Measurements from ENCODE around the gene CASP10. TPM values are rescaled to one million over a fixed set of nuclear protein-coding genes. Genes with fewer than 3 reads are reported as not detected.

The CASP10 gene
- total and polyA plus RNA-seq, 9 of the 15 experiments (the other 6 are each of a cell fraction or from before 2014, with no cell fraction given), result 7.1 to 20.4 (median 10.8) TPM

GRCh38 chr2:201218780-201219179 is 35.8 kb downstream of the CASP10 start (continued):
- peak; percentile 90 for TF ChIP-seq ATF3 (IDR thresholded peaks at IDR 0.05)
- TF ChIP-seq ATF3 (CRISPR knock-in tag; conservative IDR thresholded peaks at IDR 0.05), result no peak

GRCh38 chr2:201219328-201220096 is 36.6 kb downstream of the CASP10 start:
- H3K27ac ChIP-seq (ENCODE audit: extremely low read depth, low read depth, low read length), result peak overlapping the region; percentile 29; the same call in 2 of the 3 replicates
- no peak overlapping the region; a peak in 1 of 4 replicates for H3K9ac ChIP-seq (ENCODE audit: insufficient read depth in 1 of 2, low read depth in 2 of 2, low read length in 2 of 2)
- DNase-seq (ENCODE audit: extremely low read depth in 1 of 4, low spot score in 3 of 4), result no peak
- POLR2A ChIA-PET, result interaction anchor here (0.6 to 3.9 kb wide), 5 partner anchors 9 to 840 kb away, joined by 3 to 24 read pairs (median 4); partner anchors contain the start of gene CASP10
- no peak overlapping the region for H3K4me2 ChIP-seq (ENCODE audit: insufficient read depth, low read length)
- intact Hi-C loops (cut with micrococcal nuclease) (no loop called here), in situ Hi-C loops (cut with MboI) (loop anchor here (25.0 kb wide), 1 partner anchor 1257 kb away; the partner anchor contains the start of genes MAIP1 and TYW5)
- H3K27me3 ChIP-seq (ENCODE audit: control insufficient read depth in 2 of 2, insufficient read depth in 2 of 2, low read length in 2 of 2), result no peaks in the 10 kb centered on the region
- peaks cover 28% of the 10 kb centered on the region; the same call in 2 of the 3 replicates for H3K36me3 ChIP-seq (ENCODE audit: control insufficient read depth, insufficient read depth, low read length)
- ATAC-seq, result peak; percentile 50
- H3K9me3 ChIP-seq (replicated peaks; ENCODE audit: control insufficient read depth, insufficient read depth, low read depth, low read length), result no peaks in the 10 kb centered on the region
- H3K4me3 ChIP-seq, result no peak overlapping the region
- no TSS peak for BruUV-seq (replicated peaks)
- peaks cover 17 to 23% of the 10 kb centered on the region in 2 experiments; a peak in 4 of 5 replicates for H3K4me1 ChIP-seq (replicated peaks in 1 of 2; ENCODE audit: control insufficient read depth in 2 of 2, insufficient read depth in 2 of 2, low read length in 2 of 2)
- CTCF ChIA-PET (ENCODE audit: low intra/inter-chr PET ratio), result no interaction called here
- no peak for FAIRE-seq
- H2AFZ ChIP-seq (ENCODE audit: low read depth, low read length), result no peak overlapping the region
- no peaks in the 10 kb centered on the region for H4K20me1 ChIP-seq (replicated peaks; ENCODE audit: control insufficient read depth, insufficient read depth, low read length)
- H3K79me2 ChIP-seq (ENCODE audit: control insufficient read depth, insufficient read depth, low read length), result no peaks in the 10 kb centered on the region
- 34% methylated on average over 4 of the region's 5 CpGs for WGBS (ENCODE audit: insufficient coverage, low coverage, missing lambda C conversion rate)
- no peaks in the 10 kb centered on the region for H3K9me1 ChIP-seq (ENCODE audit: control insufficient read depth, insufficient read depth, low read length)
- TF ChIP-seq POLR2AphosphoS2 (IDR thresholded peaks at IDR 0.05; ENCODE audit: low read length), result no peak
- TF ChIP-seq CHD2 (IDR thresholded peaks at IDR 0.05; ENCODE audit: low read depth, low read length), result no peak
- no peak for TF ChIP-seq GABPB2 (CRISPR knock-in tag; conservative IDR thresholded peaks at IDR 0.05)
- TF ChIP-seq ZNF57 (CRISPR knock-in tag; IDR thresholded peaks at IDR 0.05), result no peak
- no peak for TF ChIP-seq BCL6 (CRISPR knock-in tag; IDR thresholded peaks at IDR 0.05)
- no peak for TF ChIP-seq TSC22D4 (tag; IDR thresholded peaks at IDR 0.05)
- TF ChIP-seq CCAR2 (IDR thresholded peaks at IDR 0.05; ENCODE audit: low read depth, low read length), result no peak
- TF ChIP-seq ZFP30 (CRISPR knock-in tag; IDR thresholded peaks at IDR 0.05; ENCODE audit: borderline replicate concordance), result no peak
- TF ChIP-seq MNT (conservative IDR thresholded peaks at IDR 0.05), result no peak
- TF ChIP-seq ZNF655 (CRISPR knock-in tag; IDR thresholded peaks at IDR 0.05), result no peak
- no peak for TF ChIP-seq ZBTB12 (CRISPR knock-in tag; IDR thresholded peaks at IDR 0.05)
- TF ChIP-seq CEBPB (tag; IDR thresholded peaks at IDR 0.05), result no peak
- TF ChIP-seq ZNF644 (tag; IDR thresholded peaks at IDR 0.05; ENCODE audit: low read depth), result no peak
- no peak for TF ChIP-seq KLF16 (IDR thresholded peaks at IDR 0.05)
- no peak for TF ChIP-seq DIDO1 (tag; IDR thresholded peaks at IDR 0.05; ENCODE audit: low read depth)

All from K562 (cell line).